Activated naive CD8-positive, alpha-beta T cell treated with anti-CD3 and anti-CD28 coated beads, Interleukin-2, amount 50 U/mL, for 16 hours (primary cell): ENCODE data around the gene TP53RK.

Experiments used
- DNase-seq: peaks from one replicate; pipeline ENCODE4 v3.0.0-alpha.2; 2020; ENCODE audit warnings: low read depth, low spot score

TP53RK gene

DNA sequence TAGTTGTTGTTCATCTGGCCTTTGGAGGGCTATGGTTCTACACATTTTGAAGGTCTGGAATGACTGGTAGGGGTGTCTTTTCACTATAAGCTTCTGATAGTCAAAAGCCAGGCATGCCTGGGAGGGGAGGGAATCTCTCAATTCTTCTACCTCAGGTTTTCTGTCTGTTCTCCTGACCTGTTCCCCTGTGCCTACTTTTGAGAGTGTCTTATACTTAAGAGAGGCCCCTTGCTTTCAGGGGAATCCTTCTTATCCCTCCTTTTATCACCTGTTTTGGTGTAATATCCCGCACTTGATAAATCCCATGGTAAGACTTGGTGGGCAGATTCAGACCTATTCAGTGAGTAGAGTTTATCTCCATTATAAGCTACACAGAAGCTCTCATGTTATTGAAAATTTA is 27.6 kb downstream of the TP53RK start:
- DNase-seq = no peak

DNA sequence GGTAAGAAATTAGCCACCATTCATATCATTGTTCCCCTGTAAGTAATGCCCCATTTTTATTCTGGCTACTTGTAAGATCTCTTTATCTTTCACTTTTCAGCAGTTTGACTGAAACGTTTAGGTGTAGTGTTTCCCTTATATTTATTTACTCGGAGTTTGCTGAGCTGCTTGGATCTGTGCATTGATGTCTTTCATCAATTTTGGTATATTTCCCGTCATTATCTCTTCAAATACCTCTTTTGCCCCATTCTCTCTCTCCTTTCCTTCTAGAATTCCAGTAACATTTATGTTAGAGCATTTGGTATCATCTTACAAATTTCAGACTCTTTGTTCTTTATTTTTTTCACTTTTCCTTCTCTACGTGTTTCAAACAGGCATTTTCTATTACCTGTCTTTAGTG is 28.8 kb downstream of the TP53RK start:
- DNase-seq = no peak

DNA sequence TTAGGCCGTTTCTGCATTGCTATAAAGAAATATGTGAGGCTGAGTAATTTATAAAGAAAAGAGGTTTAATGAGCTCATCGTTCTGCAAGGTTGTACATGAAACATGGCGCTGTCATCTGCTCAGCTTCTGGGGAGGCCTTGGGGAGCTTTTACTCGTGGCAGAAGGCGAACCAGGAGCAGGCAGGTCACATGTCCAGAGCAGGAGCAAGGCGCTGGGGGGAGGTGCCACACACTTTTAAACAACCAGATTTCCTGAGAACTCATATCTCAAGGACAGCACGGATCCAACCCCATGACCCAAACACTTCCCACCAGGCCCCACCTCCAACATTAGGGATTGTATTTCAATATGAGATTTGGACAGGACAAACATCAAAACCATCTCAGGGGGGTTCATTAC is 31.6 kb downstream of the TP53RK start:
- DNase-seq = no peak

DNA sequence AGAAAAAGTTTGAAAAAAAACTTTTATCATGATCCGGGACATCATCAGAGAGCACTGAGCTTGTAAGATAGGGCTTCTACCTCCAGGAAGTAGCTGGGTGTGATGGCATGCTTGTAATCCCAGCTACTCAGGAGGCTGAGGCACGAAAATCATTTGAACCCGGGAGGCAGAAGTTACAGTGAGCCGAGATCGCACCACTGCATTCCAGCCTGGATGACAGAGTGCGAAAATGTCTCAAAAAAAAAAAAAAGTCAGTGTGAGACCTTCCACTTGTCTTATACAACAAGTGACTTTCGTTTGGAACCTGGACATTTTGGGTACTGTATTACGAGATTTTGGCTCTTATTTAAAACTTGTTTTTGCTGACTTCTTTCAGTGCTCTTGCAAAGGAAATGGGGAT is 32.1 kb downstream of the TP53RK start:
- DNase-seq = no peak

DNA sequence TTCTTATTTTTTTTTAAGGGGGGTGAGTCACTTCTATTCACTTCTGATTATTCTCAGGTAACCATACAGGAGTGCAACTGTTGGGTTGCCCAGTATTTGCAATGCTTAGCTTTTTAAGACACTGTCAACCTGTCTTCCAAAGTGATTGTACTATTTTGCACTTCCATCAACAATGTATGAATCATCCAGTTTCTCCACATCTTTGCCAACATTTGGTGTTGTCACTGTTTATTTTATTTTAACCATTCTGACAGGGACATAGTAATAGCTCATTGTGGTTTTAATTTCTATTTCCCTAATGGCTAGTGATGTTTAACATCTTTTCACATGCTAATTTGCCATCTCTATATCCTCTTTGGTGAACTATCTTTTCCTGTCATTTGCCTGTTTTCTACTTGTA is 36.5 kb downstream of the TP53RK start:
- DNase-seq = no peak

DNA sequence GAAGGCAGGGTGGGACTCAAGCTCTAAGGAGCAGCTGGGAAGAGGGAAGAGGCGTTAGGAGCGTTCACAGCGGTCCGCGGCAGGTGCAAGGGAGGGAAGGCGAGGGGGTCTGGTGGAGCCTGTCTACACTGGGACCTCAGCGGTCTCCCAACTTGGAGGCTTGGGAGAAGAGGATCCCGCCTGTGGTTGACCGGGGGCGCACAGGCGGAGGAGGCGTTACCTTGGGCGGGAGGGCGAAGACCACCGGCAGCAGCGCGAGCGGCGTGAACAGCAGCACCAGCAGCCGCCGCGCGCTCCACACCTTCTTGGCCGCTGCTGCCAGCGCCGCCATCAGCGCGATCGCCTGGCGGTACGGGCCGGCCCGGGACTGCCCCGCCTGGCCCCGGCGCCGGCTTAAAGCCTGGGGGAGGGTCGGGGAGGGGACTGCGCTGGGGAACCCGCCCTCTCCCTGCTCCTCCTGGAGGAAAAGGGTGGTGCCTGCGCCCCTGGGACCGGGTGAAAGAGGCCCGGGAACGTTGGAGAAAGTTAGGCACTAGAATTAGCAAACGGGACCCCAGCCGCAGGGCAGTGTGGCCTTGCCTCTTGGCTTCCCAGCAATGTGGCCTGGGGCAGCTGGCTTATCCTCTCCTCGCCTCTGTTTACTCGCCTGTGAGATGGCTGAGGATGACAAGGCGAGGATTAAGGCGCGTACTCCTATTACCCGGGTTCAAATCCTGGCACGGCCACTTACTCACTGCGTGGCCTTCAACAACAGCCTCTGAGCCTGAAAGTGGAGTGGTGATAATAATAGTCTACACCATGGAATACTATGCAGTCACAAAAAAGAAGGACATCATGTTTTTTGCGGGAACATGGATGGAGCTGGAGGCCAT is 37.9 kb downstream of the TP53RK start, which contains the start of gene SLC13A3:
SLC13A3 (minus strand) TSS at position 369 of the 872 bp plus-strand sequence; CDS start at position 331, 38 bp downstream.
- no peak for DNase-seq

DNA sequence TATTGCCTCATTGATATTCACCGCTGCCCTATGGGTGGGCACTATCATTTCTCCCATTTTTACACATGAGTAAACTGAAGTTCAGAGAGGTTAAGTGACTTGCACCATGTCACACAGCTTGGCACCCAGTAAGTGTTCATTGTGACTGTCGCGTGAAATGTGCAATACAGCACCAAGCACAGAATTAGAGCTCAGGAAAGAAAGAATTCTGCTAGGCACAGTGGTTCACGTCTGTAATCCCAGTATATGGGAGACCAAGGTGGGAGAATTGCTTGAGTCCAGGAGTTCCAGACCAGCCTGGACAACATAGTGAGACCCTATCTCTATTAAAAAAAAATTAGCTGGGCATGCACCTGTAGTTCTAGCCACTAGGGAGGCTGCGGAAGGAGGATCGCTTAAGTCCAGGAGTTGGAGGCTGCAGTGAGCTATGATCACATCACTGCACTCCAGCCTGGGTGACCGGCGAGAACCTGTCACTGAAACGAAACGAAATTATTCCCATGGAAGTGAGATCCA is 38.6 kb downstream of the TP53RK start:
- DNase-seq = no peak

DNA sequence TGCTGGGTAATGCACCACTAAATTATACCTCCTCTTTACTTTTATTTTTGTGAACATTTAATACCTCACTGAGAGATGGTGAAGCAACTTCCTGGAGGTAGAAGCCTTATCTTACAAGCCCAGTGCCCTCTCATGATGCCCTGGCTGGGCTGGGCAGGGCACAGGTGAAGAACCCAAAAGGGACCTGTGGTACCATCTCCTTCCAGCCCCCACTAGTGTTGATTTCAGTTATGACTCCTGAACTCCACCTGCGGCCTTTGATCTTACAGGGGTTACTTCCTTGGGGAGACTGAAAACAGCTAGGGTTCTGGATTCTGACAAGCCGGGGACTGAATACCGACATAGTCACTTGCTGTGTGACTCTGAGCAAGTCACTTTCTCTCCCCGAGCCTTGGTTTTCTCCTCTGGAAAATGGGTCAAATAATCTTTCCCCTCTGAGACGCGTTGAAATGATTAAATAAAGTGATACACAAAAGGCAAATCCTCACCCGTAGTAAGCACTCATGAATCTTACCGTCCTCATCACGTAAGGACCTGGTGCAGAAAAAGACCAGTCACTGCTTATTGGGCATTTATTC is 39.2 kb downstream of the TP53RK start:
- DNase-seq = no peak

DNA sequence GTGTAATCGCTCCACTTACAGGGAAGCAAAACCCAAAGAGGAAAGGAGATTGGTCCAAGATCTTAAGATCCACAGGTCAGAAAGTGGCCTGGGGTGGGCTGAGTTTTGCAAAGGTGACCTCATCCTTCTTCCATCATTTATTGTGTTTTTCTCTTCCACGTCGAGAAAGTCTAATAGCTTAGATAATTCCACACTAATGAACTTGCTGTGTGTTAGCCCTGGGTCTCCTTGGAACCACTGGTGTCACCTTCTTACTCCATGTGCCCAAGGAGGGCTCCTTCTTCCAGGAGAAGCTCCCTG is 39.6 kb downstream of the TP53RK start:
- DNase-seq = no peak

DNA sequence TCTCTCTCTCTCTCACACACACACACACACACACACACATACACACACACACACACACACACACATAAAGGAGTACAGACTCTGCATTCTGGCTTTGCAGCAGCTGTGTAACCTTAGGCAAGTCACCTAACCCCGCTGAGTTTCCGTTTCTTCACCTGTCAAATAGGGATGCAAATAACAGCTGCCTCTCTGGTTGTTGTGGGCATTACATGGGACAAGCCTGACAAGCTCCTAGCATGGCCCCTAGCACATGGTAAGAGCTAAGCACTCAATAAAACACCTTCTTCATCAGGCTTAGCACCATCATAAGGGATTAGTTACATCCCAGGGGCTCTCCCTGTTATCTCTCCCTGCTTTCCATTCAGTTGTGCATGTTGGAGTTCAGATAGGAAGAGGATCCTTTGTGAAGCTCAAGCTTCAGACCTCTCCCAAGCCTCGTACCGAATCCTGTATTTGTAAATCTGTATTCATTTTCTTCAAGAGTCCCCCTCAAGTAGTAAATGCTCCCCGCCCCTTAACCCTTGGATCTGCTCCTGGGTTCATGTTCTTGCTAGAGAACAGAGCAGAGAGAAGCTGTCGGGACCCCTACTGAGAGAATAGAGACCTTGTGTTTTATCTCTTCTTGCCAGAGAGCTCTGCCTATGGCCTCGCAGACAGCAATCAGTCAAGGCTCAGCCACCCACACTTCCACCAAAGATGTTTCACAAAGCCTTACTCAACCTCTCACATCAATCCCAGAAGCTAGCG is 40.2 kb downstream of the TP53RK start:
- DNase-seq = no peak

DNA sequence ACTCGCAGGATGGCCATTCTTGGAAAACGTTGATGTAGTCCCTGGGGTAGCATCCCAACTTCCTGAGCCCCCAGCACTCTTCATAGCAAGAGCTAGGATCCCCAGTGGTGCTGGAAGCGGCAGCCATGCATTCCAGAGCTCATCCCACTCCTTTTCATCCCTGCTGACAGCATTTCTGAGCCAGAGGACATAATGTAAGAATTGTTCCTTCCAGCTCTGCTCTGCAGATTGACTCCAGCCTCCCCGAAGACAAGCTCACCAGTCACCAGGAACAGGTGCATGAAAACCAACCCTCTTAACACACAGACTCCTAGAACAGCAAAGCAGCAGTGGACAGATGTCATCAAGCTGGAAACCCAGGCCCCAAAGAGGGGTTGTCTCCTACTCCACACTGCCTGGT is 41.8 kb downstream of the TP53RK start:
- DNase-seq = no peak

DNA sequence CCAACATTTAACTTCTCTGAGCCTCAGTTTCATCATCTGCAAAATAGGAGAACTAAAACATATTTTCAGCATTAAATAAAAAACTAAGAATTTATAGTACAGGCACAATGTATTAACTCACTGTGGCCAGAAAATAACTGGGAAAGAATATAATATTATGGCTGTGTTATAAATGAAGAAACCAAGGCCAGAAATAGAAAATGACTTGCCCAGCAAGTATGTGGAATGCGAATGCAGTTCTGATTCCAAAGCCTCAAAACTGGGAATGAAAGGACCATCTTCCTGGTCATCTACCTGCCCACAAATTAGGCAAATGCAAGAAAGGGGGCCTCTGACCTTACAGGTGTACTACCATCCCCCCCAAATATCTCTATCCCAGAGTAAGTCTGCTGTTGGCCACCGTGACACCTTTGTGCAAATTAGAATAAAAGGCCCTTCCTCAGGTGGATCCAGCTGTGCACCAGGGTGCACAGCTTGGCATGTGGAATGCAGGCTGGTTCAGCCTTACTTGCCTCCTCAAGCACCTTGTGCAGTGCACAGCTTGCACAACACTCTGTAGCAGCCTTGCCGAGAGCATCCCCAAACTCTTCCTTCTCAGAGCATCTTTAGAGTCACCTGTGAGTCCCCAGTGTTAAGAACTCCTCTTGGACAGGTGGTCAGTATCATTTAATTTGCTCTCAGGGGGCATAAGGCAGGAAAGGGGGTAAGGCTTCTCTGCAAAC is 42.4 kb downstream of the TP53RK start:
- no peak for DNase-seq

DNA sequence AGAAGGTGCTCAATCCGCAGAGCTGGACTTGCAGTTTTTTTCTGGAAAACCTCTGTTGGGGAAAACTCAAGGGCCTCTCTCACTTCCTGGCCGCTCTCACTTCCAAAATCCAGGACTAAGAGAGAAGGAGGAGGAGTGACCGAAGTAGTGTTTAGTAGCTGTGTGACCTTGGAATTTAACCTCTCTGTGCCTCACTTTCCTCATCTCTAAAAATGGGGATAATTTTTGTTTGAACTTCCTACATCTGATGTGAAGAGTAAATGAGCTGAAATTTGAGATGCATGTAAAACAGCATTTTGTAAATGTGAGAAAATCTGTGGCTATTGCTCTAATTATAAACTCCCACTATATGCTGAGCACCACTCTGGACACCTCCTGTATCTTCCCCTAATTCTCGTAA is 43.1 kb downstream of the TP53RK start:
- DNase-seq = no peak

DNA sequence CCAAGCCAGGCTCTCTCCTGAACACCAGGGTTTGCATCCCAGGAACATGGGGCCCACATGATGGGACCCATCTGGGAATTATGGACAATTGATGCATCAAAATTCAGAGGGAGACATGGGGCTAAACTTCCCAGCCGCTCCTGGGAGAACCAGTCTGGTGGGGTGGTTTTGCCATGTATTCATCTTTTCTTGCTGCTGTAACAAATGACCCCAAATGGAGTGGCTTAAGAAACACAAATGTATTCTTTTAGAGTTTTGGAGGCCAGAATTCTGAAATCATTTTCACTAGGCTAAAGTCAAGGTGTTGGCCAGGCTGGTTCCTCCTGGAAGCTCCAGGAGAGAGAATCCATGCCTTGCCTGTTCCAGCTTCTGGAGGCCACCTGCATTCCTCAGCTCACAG is 44.5 kb downstream of the TP53RK start:
- no peak for DNase-seq

DNA sequence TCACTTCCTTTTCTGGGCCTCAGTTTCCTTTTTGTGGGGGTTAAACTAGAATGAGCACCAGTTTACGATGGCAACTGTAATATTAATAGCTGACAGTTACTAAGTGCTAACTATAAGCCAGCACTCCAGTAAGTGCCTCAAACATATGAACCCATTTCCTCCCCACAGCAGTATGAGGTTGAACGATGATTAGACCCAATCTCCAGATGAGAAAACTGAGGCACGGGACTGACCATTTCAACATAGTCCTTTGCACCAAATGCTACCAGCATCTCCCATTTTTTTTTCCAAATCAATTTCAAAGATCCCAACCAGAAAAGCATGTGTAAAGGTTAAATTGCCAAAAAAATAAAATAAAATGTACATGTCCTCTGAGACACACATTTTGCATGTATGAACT is 45.1 kb downstream of the TP53RK start:
- DNase-seq = no peak

DNA sequence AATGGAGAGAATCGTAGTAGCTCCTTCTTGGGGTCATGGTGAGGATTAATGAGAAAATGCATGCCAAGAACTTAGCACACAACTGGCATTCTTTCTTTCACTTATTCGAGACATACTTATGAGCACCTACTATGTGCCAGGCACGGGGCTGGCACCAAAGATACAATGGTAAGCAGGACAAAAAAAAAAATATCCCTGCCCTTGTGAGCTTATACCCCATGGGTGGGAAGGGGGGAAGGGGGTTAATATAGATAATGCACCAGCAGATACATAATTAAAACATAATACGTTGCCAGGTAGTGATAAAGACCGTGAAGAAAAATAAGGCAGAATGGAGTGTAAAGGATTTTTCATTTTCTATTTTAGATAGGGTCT is 46.3 kb downstream of the TP53RK start:
- DNase-seq = no peak

DNA sequence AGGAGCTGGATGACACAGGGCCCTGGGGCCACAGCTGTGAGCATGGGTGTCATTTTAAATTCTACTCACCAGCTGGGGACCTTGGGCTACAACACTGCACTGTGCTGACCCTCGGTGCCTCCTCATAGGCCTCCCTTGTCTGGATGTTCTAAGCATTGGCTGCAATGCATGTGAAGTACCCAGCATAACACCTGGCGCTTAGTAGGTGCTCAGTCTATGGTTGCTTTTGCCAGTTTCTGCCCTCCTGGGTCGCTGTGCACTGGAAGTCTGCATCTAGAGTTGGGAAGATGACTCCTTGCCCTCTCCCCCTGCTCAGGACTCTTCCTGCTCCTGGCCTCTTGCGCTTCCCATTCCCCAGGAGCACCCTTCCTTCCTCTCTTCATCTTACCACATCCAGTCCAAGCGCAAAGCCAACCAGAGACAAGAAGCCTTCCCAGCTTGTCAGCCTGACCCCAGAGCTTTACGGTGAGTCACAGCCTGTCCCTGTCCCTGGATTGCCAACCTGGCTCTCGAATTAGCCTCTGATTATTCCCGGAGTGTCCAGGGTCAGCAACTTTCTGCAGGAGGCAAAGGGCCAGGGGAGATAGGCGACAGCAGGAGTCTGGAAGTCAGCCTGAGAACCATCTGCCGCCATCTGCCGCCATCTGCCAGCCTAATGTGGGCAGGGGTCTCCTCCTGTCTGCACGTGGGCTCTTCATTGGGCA is 46.8 kb downstream of the TP53RK start:
- no peak for DNase-seq

DNA sequence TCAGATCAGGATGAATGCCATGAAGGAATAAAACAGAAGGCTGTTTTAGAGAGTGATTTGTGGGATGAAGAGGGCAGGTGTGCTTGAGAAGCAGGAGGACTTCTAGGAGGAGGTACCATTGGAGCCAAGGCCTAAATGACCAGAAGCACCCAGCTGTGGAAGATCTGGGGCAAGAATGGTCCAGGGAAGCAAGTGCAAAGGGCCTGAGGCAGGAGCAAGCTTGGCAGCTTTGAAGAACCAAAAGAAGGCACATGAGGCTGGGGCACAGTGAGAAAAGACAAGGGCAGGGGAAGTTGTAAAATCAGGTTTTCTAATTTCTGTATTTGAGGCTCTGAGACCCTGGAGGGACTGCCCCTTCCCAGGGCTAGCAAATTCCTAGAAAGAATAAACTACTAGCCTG is 47.8 kb downstream of the TP53RK start:
- no peak for DNase-seq

DNA sequence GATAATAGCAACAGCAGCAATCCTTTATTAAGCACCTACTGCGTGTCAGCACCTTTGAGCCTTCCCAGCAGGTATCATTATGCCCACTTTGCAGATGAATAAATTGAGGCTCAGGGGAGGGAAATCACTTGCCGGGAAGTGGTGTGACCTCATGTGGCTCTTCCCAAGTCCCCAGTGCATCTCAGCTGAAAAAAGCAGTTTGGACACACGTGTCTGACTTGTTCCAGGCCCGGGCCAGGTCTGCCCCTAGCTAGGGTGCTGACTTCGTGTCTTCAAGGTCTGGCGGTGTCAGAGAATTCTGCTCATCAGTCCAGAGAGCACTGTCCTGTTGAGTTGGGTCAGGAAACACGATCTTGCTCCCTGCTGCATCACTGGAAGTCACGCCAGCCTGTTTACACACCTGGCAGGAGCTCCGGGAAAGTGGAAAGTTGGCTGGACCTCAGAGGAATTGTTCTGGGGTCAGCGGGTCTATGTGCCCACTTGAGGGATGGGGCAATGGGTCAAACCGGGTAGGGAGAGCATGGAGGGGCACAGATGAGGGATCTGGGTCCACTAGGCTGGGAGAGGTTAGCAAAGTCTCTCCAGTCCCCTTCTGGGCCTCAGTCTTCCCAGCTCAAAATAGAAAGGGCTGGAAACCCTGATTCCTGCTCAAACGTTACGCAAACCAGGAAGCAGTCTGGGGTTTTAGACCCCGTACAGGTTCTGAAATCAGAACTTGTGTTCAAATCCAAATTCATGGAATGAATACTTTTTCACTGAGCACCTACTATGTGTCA is 48.5 kb downstream of the TP53RK start:
- no peak for DNase-seq

DNA sequence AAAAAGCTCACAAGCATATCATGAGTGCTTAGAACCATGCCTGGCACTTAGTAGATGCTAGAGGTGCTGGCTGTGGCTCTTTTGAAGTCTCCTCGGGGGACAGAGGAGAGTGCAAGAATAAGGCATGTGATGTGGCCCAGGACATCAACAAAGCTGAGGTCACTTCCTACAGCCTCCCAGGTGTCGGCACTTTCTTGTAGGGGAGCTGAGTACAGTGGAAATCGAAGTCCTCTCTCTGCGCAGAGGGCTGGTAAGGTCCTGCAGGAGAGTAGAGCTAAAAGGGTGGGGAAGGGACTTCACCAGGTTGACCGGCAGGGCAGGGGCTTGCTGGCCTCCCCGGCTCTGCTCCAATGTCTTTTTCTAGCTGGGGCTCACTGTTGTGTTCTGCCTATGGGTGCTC is 49.2 kb downstream of the TP53RK start:
- no peak for DNase-seq

DNA sequence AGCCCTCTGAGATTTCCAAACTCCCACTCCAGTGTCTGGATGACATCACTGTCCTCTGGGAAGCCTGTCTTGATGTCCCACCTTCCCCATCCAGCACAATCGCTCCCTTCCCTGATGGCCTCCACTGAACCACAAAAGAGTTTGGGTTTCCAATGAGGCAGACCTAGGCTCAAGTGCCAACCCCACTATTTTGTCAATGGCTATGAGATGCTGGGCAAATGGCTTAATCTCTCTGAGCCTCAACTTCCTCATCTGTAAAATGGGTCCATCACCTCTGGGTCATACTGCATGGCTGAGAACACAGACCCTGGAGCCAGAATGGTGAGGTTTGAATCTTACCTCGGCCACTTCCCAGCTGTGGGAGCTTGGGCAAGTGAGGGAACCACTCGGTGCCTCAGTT is 49.7 kb downstream of the TP53RK start:
- no peak for DNase-seq
